H9 (cell line): Measurements from ENCODE around the gene SEMA5A. TPM values are rescaled to one million over a fixed set of nuclear protein-coding genes. Genes with fewer than 3 reads are reported as not detected.
A peak's percentile ranks its signal among the peaks of the same experiment; 100 is the strongest.

Experiments used
- DNase-seq: peaks from one replicate; pipeline ENCODE4 v3.0.0-alpha.2; 2017
- H2AFZ ChIP-seq: one replicate; pipeline ENCODE4 v1.6.1; 2013; ENCODE audit warnings: mild to moderate bottlenecking, low read length, control low read depth, moderate library complexity
- H2AK5ac ChIP-seq: 2 replicates; pipeline ENCODE4 v1.6.1; 2013; ENCODE audit warnings: low read length, control low read depth, mixed read lengths; ENCODE audit not compliant: insufficient read length
- H2BK120ac ChIP-seq: one replicate; pipeline ENCODE4 v1.6.1; 2013; ENCODE audit warnings: low read depth, mild to moderate bottlenecking, low read length, control low read depth, inconsistent platforms; ENCODE audit not compliant: poor library complexity, severe bottlenecking
- H2BK12ac ChIP-seq: 2 replicates; pipeline ENCODE4 v1.6.1; 2013; ENCODE audit warnings: low read length, control low read depth, mixed read lengths, low read depth; ENCODE audit not compliant: insufficient read length
- H2BK15ac ChIP-seq: 2 replicates; pipeline ENCODE4 v1.6.1; 2013; ENCODE audit warnings: low read depth, low read length, control low read depth
- H2BK20ac ChIP-seq: one replicate; pipeline ENCODE4 v1.6.1; 2013; ENCODE audit warnings: low read depth, mild to moderate bottlenecking, low read length, control low read depth, inconsistent platforms; ENCODE audit not compliant: poor library complexity, severe bottlenecking
- H2BK5ac ChIP-seq: 2 replicates; pipeline ENCODE4 v1.6.1; 2013; ENCODE audit warnings: low read length, control low read depth, mixed read lengths; ENCODE audit not compliant: insufficient read length
- H3K14ac ChIP-seq: 2 replicates; pipeline ENCODE4 v1.6.1; 2013; ENCODE audit warnings: low read length, control low read depth; ENCODE audit not compliant: insufficient read depth
- H3K18ac ChIP-seq: 2 replicates; pipeline ENCODE4 v1.6.1; 2013; ENCODE audit warnings: low read depth, mild to moderate bottlenecking, mixed read lengths, low read length, control low read depth; ENCODE audit not compliant: insufficient read length
- H3K23ac ChIP-seq: 2 replicates; pipeline ENCODE4 v1.6.1; 2013; ENCODE audit warnings: low read length, control low read depth, mixed read lengths, low read depth; ENCODE audit not compliant: insufficient read length
- H3K23me2 ChIP-seq: 2 replicates; pipeline ENCODE4 v1.6.1; 2013; ENCODE audit warnings: low read depth, mild to moderate bottlenecking, mixed read lengths, low read length, control low read depth; ENCODE audit not compliant: insufficient read length, poor library complexity, severe bottlenecking
- H3K27ac ChIP-seq: 2 replicates; pipeline ENCODE4 v1.5.1; 2013; ENCODE audit warnings: low read length, control low read depth, mixed read lengths, low read depth; ENCODE audit not compliant: insufficient read length
- H3K27me3 ChIP-seq: 2 replicates; pipeline ENCODE4 v1.6.1; 2013; ENCODE audit warnings: low read length, control low read depth, inconsistent platforms; ENCODE audit not compliant: insufficient read depth
- H3K4ac ChIP-seq: 2 replicates; pipeline ENCODE4 v1.6.1; 2013; ENCODE audit warnings: low read depth, mild to moderate bottlenecking, control low read depth, inconsistent platforms, low read length, moderate library complexity
- H3K4me1 ChIP-seq: 2 replicates; pipeline ENCODE4 v1.6.1; 2013; ENCODE audit warnings: low read length, control low read depth, inconsistent platforms; ENCODE audit not compliant: insufficient read depth
- H3K4me2 ChIP-seq: 2 replicates; pipeline ENCODE4 v1.6.1; 2013; ENCODE audit warnings: low read length, control low read depth, mixed read lengths; ENCODE audit not compliant: insufficient read length, insufficient read depth
- H3K56ac ChIP-seq: 2 replicates; pipeline ENCODE4 v1.6.1; 2013; ENCODE audit warnings: low read depth, mild to moderate bottlenecking, mixed read lengths, low read length, control low read depth; ENCODE audit not compliant: insufficient read length
- H3K79me1 ChIP-seq: 2 replicates; pipeline ENCODE4 v1.6.1; 2013; ENCODE audit warnings: low read depth, mild to moderate bottlenecking, moderate library complexity, low read length, control low read depth, inconsistent platforms; ENCODE audit not compliant: insufficient read depth, poor library complexity, severe bottlenecking
- H3K79me2 ChIP-seq: 2 replicates; pipeline ENCODE4 v1.6.1; 2013; ENCODE audit warnings: low read length, control low read depth, inconsistent platforms; ENCODE audit not compliant: insufficient read depth
- H3K9ac ChIP-seq: 2 replicates; pipeline ENCODE4 v1.6.1; 2013; ENCODE audit warnings: low read length, control low read depth, mixed read lengths; ENCODE audit not compliant: insufficient read length; ENCODE audit errors: extremely low read depth
- H3K9me3 ChIP-seq: one replicate; pipeline ENCODE4 v1.6.1; 2013; ENCODE audit warnings: low read depth, low read length, inconsistent platforms; ENCODE audit not compliant: control insufficient read depth
- H3T11ph ChIP-seq: one replicate; pipeline ENCODE4 v1.6.1; 2013; ENCODE audit warnings: mild to moderate bottlenecking, low read length, control low read depth, inconsistent platforms
- H4K20me1 ChIP-seq: one replicate; pipeline ENCODE4 v1.6.1; 2013; ENCODE audit not compliant: control insufficient read depth, insufficient read length, insufficient read depth
- H4K5ac ChIP-seq: 2 replicates; pipeline ENCODE4 v1.6.1; 2013; ENCODE audit warnings: low read depth, mild to moderate bottlenecking, mixed read lengths, low read length, control low read depth; ENCODE audit not compliant: insufficient read length
- H4K8ac ChIP-seq: replicated peaks from 2 replicates; pipeline ENCODE4 v1.6.1; 2013; ENCODE audit warnings: low read length, control low read depth, mixed read lengths, low read depth; ENCODE audit not compliant: insufficient read length
- H4K91ac ChIP-seq: 2 replicates; pipeline ENCODE4 v1.6.1; 2013; ENCODE audit warnings: low read depth, mild to moderate bottlenecking, moderate library complexity, mixed read lengths, low read length, control low read depth; ENCODE audit not compliant: insufficient read length
- H3K27ac Mint-ChIP-seq, 3 experiments: 2 replicates in 2 of 3; 3 replicates in 1 of 3; pipeline ENCODE4 v1.8.0; 2020 to 2021; ENCODE audit warnings: mixed read lengths in 3 of 3, mild to moderate bottlenecking in 1 of 3, moderate library complexity in 1 of 3
- H3K27me3 Mint-ChIP-seq: 2 replicates; pipeline ENCODE4 v1.8.0; 2021; ENCODE audit warnings: low read depth, mild to moderate bottlenecking, moderate library complexity, mixed read lengths
- H3K36me3 Mint-ChIP-seq, 3 experiments: 2 replicates in 2 of 3; 3 replicates in 1 of 3; pipeline ENCODE4 v1.8.0; 2020 to 2021; ENCODE audit warnings: low read depth in 3 of 3, mixed read lengths in 3 of 3; ENCODE audit not compliant: insufficient read depth in 1 of 3
- H3K4me1 Mint-ChIP-seq, 2 experiments: 2 replicates each; pipeline ENCODE4 v1.8.0; 2020; ENCODE audit warnings: mixed read lengths in 2 of 2
- H3K4me3 Mint-ChIP-seq, 2 experiments: 2 replicates in 1 of 2; 3 replicates in 1 of 2; pipeline ENCODE4 v1.8.0; 2020 to 2021; ENCODE audit warnings: mild to moderate bottlenecking in 2 of 2, mixed read lengths in 2 of 2, moderate library complexity in 1 of 2
- H3K9me3 Mint-ChIP-seq, 2 experiments: 2 replicates in 1 of 2; 3 replicates in 1 of 2; pipeline ENCODE4 v1.8.0; 2020; ENCODE audit warnings: mild to moderate bottlenecking in 2 of 2, mixed read lengths in 2 of 2, moderate library complexity in 1 of 2
- WGBS: extraction: QIAGEN DNeasy Blood & Tissue Kit; methylation state at CpG from one replicate; pipeline ENCODE4 v1.1.7; 2013; ENCODE audit warnings: missing lambda C conversion rate, low lambda C conversion rate, mixed read lengths; ENCODE audit not compliant: insufficient read length; ENCODE audit errors: extremely low coverage; 5-methylcytosine and 5-hydroxymethylcytosine counted together
- total RNA-seq: library from RNA; stranded (reverse); gene quantifications from 2 replicates; pipeline ENCODE4 v1.2.1, GENCODE V29; 2021
- TF ChIP-seq, protein P1 (sequence below): fragments of 200-600 bp; sonication (generic); conservative IDR thresholded peaks from 3 replicates; pipeline ENCODE4 v1.8.0; 2021; ENCODE audit warnings: antibody characterized with exemption, mild to moderate bottlenecking

Gene SEMA5A
- total RNA-seq, 1 experiment from 2014 or later = 4.3 TPM

GRCh38 chr5:9339206-9339818 is 206.6 kb downstream of the SEMA5A start:
- Histone ChIP-seq H3K27ac (no peak overlapping the region), H3K9me3 (no peaks in the 10 kb centered on the region), H2AK5ac (no peak overlapping the region), H3K23me2 (no peaks in the 10 kb centered on the region), H3K4me1 (no peaks in the 10 kb centered on the region), H4K20me1 (no peaks in the 10 kb centered on the region), H4K91ac (no peak overlapping the region), H3K18ac (no peak overlapping the region), H3K23ac (no peak overlapping the region), H3K27me3 (no peaks in the 10 kb centered on the region), H3T11ph (no peak overlapping the region), H4K8ac (no peak overlapping the region), H2BK20ac (no peak overlapping the region), H3K4ac (no peak overlapping the region), H2BK12ac (no peak overlapping the region), H2BK5ac (no peak overlapping the region), H4K5ac (no peak overlapping the region), H2BK120ac (no peak overlapping the region), H3K56ac (no peak overlapping the region), H3K14ac (no peak overlapping the region), H3K4me2 (no peak overlapping the region), H3K79me2 (no peaks in the 10 kb centered on the region), H2BK15ac (no peak overlapping the region), H3K9ac (no peak overlapping the region), H3K79me1 (no peaks in the 10 kb centered on the region), H2AFZ (no peak overlapping the region)
- H3K36me3 Mint-ChIP-seq = peaks cover 2 to 6% (median 4%) of the 10 kb centered on the region in 3 experiments; a peak in 5 of 7 replicates
- WGBS = 100% methylated on average over 1 of the region's 3 CpGs
- no peaks in the 10 kb centered on the region for H3K4me1 Mint-ChIP-seq
- no peak overlapping the region for H3K4me3 Mint-ChIP-seq
- DNase-seq = peak; percentile 30
- peaks cover 0 to 2% of the 10 kb centered on the region in 2 experiments; a peak in 2 of 5 replicates for H3K9me3 Mint-ChIP-seq
- TF ChIP-seq, protein P1, sequence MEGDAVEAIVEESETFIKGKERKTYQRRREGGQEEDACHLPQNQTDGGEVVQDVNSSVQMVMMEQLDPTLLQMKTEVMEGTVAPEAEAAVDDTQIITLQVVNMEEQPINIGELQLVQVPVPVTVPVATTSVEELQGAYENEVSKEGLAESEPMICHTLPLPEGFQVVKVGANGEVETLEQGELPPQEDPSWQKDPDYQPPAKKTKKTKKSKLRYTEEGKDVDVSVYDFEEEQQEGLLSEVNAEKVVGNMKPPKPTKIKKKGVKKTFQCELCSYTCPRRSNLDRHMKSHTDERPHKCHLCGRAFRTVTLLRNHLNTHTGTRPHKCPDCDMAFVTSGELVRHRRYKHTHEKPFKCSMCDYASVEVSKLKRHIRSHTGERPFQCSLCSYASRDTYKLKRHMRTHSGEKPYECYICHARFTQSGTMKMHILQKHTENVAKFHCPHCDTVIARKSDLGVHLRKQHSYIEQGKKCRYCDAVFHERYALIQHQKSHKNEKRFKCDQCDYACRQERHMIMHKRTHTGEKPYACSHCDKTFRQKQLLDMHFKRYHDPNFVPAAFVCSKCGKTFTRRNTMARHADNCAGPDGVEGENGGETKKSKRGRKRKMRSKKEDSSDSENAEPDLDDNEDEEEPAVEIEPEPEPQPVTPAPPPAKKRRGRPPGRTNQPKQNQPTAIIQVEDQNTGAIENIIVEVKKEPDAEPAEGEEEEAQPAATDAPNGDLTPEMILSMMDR = peak; percentile 71
- no peaks in the 10 kb centered on the region; the same call in 1 of the 2 replicates for H3K27me3 Mint-ChIP-seq
- no peak overlapping the region for H3K27ac Mint-ChIP-seq
